Mammary epithelial cell (primary cell): ENCODE results near the gene KDM1B.

Experiments used
- EZH2 ChIP-seq: IDR thresholded peaks from 2 replicates; pipeline ENCODE4 v1.6.1; 2012; ENCODE audit warnings: low read length, inconsistent platforms, borderline replicate concordance
- TF ChIP-seq, protein P1 (sequence below), 2 donors: IDR thresholded peaks in 1 of 2; conservative IDR thresholded peaks in 1 of 2; 2 replicates each; pipeline ENCODE4 v1.5.1; 2011 to 2012; ENCODE audit warnings: inconsistent platforms in 2 of 2, low read length in 2 of 2, mild to moderate bottlenecking in 2 of 2, control low read depth in 1 of 2, low read depth in 1 of 2; ENCODE audit not compliant: insufficient read depth in 1 of 2; ENCODE audit errors: extremely low read depth in 1 of 2

GRCh38 chr6:18139935-18140621, 15.1 kb upstream of the KDM1B start:
- TF ChIP-seq, protein P1, sequence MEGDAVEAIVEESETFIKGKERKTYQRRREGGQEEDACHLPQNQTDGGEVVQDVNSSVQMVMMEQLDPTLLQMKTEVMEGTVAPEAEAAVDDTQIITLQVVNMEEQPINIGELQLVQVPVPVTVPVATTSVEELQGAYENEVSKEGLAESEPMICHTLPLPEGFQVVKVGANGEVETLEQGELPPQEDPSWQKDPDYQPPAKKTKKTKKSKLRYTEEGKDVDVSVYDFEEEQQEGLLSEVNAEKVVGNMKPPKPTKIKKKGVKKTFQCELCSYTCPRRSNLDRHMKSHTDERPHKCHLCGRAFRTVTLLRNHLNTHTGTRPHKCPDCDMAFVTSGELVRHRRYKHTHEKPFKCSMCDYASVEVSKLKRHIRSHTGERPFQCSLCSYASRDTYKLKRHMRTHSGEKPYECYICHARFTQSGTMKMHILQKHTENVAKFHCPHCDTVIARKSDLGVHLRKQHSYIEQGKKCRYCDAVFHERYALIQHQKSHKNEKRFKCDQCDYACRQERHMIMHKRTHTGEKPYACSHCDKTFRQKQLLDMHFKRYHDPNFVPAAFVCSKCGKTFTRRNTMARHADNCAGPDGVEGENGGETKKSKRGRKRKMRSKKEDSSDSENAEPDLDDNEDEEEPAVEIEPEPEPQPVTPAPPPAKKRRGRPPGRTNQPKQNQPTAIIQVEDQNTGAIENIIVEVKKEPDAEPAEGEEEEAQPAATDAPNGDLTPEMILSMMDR (conservative IDR thresholded peaks at IDR 0.05 in 1 of 2, IDR thresholded peaks at IDR 0.05 in 1 of 2; ENCODE audit: extremely low read depth in 1 of 2, insufficient read depth in 1 of 2, low read depth in 1 of 2, low read length in 2 of 2): no peak
- TF ChIP-seq EZH2: no peak
